ENCODE data around the gene CACNA1F.
A peak's percentile ranks its signal among the peaks of the same experiment; 100 is the strongest.

CACNA1F gene

GRCh38 chrX:49226946-49227345 lies 6.2 kb downstream of the CACNA1F start:
- DNase-seq: no peak

DNA sequence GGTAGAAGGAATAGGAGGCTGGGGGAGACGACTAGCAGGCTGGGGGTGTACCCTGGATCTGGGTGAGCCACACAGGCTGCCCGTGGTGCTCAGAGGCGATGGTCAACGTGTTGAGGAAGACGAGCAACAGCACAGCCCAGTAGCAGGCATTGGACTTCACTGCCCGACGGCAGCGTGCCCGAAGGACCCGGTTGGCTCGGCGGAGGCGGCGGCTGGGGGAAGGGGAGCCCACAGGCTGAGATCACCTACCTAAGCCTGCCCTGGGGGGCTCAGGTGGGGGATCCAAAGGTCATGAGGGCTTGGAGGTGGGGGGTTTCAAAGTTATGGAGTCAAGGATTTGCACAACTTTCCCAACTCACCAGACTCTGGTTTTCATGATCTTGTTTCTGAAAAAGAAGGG lies 7.3 kb downstream of the CACNA1F start:
- DNase-seq: no peak

GRCh38 chrX:49221868-49222267 lies 11.3 kb downstream of the CACNA1F start:
- no peak for DNase-seq

DNA sequence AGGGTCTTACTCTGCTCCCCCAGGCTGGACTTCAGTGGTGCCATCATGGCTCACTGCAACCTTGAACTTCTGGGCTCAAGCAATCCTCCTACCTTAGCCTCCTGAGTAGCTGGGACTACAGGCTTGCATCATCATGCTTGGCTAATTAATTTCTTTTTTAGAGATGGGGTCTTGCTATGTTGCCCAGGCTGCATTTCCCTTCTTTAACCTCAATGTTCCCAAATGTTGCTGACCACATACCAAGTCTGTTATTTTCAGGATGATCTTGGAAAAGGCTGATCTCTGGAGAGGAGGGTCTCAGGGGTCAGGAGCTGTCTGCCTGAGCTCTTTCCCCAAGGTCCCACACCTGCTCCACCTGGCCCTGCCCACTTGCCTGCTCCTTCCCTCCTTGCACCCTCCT lies 13.0 kb downstream of the CACNA1F start:
- DNase-seq: no peak

DNA sequence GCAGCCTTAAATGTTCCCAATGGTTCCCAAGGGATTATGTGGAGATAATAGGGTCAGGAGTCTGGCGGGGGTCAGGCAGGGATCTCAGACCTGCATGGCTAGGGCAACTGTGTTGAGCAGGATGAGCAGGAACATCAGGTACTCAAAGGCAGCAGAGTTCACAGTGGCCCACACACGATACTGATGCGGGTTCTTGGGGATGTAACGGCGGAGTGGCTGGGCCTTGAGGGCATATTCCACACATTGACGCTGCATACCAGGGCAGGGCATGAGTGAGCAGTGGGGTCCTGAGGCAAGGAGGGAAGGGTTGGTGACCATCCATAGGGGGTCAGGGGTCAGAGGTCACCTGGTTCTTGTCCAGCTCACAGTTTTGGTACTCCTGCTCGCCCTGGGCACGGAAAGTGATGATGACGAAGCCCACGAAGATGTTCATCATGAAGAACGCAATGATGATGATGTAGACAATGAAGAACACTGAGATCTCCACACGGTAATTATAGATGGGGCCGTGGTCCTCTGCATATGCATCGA lies 18.1 kb downstream of the CACNA1F start:
- DNase-seq: no peak

- DNase-seq: no peak
Measured at GRCh38 chrX:49214416-49214815, 18.7 kb downstream of the CACNA1F start.

- DNase-seq: no peak
Measured at GRCh38 chrX:49212861-49213260, 20.3 kb downstream of the CACNA1F start.

DNA sequence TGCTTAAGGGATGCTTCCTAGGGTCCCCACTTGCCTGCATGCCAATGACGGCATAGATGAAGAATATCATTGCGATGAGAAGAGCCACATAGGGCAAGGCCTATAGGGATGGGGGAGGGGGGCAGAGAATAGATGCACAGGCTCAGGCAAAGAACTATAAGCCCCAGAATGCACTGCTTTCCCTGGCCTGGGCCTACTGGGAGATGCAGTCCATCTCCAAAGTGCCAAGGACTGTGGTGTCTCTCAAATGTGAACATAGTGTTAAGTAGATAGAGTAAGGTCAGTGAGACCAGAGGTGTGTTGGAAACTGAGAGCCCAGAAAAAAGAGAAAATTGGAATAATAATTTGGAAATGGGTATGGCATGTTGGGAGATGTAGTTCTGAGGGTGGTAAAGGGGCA lies 20.9 kb downstream of the CACNA1F start:
- no peak for DNase-seq

- no peak for DNase-seq
Measured at GRCh38 chrX:49211074-49211473, 22.1 kb downstream of the CACNA1F start.

- no peak for DNase-seq
Measured at GRCh38 chrX:49210406-49210805, 22.7 kb downstream of the CACNA1F start.

DNA sequence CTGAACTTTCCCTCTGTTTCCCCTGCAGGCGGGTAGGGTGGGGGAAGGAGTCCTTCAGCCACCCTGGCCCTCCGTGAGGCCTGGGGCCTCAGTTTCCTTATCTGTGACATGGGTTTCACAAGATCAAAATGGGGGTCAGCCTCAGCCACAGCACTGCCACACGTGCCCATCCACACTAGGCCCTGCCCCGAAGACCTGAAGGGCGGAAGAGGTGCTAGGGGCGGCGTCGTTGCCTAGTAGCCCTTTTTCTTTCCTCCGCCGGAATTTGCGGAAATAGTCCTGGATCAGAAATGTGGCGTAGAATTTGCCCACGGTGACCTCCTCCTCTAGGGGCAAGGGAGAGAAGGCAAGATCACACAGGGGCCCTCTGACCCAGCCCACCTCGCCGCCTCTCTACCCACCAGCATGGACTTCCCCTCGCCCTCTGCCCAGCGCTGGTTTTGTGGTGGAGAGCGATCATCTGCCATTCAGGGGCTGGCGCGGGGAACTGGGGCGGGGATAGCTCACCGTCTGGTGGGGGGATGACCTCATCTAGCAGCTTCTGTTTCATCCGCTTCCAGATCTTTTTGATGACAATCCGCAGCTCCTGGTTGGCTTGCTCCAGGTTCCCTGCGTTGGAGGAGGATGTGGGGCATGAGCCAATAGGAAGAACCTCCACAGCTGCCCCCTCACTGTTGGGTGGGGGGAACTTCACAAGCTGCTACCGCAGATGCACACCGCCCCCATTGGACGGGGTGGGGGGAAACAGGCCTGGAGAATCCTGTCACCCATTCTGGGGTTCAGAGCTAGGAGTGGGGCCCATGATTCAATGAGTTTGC lies 23.5 kb downstream of the CACNA1F start:
- peak; percentile 57 for DNase-seq

- no peak for DNase-seq
Measured at GRCh38 chrX:49208399-49208798, 24.7 kb downstream of the CACNA1F start.

DNA sequence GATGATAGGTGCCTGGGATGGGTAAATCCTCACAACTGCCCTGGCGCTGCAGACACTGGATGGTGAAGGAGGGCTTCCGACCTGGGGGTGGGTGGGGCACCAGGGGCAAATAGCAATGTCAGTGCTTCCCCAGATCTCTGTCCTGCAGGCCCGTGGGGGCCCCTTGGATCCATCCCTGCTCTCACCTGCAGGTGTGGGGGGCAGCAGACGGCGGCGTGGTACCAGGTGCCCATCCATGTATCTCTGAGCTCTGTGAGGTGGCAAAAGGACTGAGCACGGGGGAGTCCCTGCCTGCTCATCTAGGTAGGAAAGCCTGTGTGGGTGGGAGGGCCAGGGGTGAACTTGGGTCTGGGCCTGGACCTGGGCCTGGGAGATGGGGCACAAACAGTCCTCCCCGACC lies 26.6 kb downstream of the CACNA1F start:
- no peak for DNase-seq

- DNase-seq: no peak
Measured at GRCh38 chrX:49205443-49205842, 27.7 kb downstream of the CACNA1F start.

DNA sequence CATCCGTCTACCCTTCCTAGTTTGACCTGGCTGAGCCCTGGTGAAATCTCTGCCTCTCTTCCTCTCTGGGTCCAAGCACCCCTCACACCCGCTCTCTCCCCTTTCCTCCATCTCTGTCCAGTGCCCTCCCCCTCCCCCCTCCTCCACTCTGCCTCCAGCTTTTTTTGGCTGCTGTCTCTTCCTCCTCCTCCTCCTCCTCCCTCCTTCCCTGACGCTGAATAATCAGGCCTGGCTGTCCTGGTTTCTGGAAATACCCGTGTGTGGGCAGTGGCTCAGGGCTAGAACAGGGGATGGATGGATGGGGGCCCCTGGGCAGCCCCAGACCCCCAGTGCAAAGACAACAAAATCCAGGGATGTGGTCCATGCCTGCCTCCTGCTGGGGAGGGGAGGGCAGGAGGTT lies 28.4 kb downstream of the CACNA1F start:
- DNase-seq: no peak

DNA sequence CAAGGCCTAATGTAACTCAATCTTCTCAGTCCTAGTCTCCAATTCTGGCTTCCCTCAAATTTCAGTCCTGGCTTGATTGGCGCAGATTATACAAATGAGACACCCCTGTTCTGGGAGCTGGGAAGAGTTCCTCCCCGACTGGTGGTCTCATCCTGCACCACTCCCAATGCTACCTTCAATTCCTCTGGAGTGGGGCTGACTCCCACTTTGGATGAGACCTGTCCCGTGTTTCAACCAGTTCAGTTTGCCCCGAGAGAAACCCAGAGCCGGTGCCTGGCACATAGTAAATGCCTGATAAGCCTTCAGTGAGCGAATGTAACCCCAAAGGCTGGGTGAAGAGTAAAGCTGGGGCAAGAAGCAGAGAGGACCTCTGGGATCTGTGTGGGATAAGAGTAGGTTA lies 29.1 kb downstream of the CACNA1F start:
- DNase-seq: no peak

DNA sequence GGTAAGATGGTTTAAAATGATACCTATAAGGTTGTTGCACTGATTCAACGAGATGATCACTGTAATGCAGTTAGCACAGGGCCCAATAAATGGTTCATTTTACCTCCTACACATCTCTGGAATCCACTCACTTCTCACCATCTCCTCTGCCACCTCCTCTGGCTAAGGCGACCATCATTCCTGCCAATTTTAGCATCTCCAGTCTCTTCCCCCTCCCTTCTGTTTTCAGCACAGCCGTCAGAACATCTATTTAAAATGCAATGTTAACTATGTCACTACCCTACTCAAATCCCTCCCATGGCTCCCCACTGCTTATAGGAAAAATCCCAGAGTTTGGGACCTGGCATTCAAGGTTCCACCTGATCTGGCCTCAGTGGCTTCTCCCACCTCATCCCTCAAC lies 29.6 kb downstream of the CACNA1F start:
- no peak for DNase-seq

DNA sequence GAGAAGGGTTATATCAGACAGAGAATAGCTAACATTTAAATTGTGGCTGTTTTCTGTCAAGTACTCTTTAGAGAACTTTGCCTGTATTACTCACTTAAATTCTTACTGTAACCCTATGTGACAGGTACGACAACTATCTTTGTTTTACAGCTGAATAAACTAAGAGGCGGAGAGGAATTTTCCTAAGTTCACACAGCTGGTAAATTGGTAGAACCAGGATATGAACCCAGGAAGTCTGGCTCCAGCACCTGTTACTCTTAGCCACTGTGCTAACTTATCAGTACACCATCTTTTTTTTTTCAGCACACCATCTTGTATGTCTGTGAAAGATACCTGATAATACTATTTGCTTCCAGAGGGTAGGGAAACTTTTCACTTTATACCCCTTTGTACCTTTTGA lies 31.1 kb downstream of the CACNA1F start:
- DNase-seq: no peak

- DNase-seq: no peak
Measured at GRCh38 chrX:49199906-49200771, 33.0 kb downstream of the CACNA1F start, which contains the start of gene SYP. SYP (minus strand) TSS chrX:49200193; CDS start chrX:49200186, 7 bp downstream.

DNA sequence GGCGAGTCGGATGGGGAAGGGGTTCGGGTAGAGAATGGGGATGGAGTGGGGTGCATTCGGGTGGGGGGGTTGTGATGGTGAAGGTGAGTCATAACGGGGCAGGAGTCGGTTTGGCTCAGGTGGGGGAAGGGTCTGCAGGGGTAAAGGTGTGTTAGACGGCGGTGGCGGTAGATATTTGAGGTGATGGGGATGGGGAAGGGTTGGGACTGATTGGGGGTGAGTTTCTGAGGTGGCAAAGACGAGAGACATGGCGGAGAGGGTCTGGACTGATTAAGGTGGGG lies 33.9 kb downstream of the CACNA1F start:
- no peak for DNase-seq

GRCh38 chrX:49198540-49199314 lies 34.4 kb downstream of the CACNA1F start:
- DNase-seq: no peak

DNA sequence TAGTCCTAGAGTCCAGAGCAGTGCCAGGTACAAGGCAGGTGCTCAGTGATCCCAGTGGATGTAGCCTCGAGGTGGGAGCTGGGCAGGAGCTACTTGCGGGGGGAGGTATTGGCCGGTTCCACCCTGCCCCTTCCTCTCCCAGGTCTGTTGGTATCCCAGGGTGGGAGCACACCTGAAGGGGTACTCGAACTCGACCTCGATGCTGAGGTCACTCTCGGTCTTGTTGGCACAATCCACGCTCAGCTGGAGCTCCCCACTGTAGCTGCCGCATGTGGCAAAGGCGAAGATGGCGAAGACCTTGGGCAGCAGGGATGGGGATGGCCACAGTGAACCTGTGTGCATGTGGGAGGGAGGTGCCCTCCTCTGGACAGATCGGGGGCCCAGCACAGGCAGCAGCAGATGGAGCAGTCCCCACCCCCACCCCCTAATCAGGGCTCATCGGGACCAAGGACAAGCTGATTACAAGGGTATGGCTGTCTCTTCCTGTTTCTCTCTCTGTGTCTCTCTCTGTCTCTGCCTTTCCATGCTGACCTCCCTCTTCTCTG lies 35.5 kb downstream of the CACNA1F start:
- no peak for DNase-seq

GRCh38 chrX:49193542-49193964 lies 39.6 kb downstream of the CACNA1F start:
- no peak for DNase-seq
